ENCODE data around the gene METTL15. TPM values are rescaled to one million over a fixed set of nuclear protein-coding genes. Genes with fewer than 3 reads are reported as not detected.

Gene METTL15
- polyA plus RNA-seq, 3 donors = 14.5 to 18.9 (median 17.9) TPM

Other genes with a start within 250 kb of the METTL15 start
- gene KIF18A, start 232 bp upstream of the METTL15 start, polyA plus RNA-seq (ENCODE audit: insufficient read length in 3 of 3) = 10 to 100 TPM; 10.3 to 11.0 (median 11.0) TPM